ENCODE data around the gene CDC40.

The CDC40 gene

GRCh38 chr6:110180228-110181008, at the start of gene CDC40:
Gene CDC40, plus strand, starts transcription at chr6:110180427. Its CDS starts 18 bp downstream, at chr6:110180445.
- Histone ChIP-seq H3K9ac (ENCODE audit: low read length) (peak within 1 kb of the TSS; percentile 99), H3K36me3 (ENCODE audit: control insufficient read depth, insufficient read depth, low read length) (no peaks in the 10 kb centered on the region), H3K9me3 (ENCODE audit: control insufficient read depth, insufficient read depth, low read depth, low read length) (no peaks in the 10 kb centered on the region), H3K4me1 (ENCODE audit: control insufficient read depth, insufficient read depth, low read length) (peaks cover 13% of the 10 kb centered on the region; the same call in 1 of the 2 replicates), H3K27me3 (ENCODE audit: control insufficient read depth, insufficient read depth, low read length) (no peaks in the 10 kb centered on the region), H3K4me3 (ENCODE audit: low read depth, low read length) (peak within 1 kb of the TSS; percentile 96), H3K27ac (ENCODE audit: low read depth, low read length) (peak within 1 kb of the TSS; percentile 96)

- Histone ChIP-seq H3K36me3 (ENCODE audit: control insufficient read depth, insufficient read depth, low read length) (peaks cover 10% of the 10 kb centered on the region), H3K9me3 (ENCODE audit: control insufficient read depth, insufficient read depth, low read depth, low read length) (peaks cover 32% of the 10 kb centered on the region), H3K4me1 (ENCODE audit: control insufficient read depth, insufficient read depth, low read length) (no peaks in the 10 kb centered on the region)
These were observed 42.0 kb upstream of the CDC40 start for GRCh38 chr6:110137924-110138887.

GRCh38 chr6:110139052-110139451, 41.2 kb upstream of the CDC40 start:
- peaks cover 32% of the 10 kb centered on the region for H3K9me3 ChIP-seq (ENCODE audit: control insufficient read depth, insufficient read depth, low read depth, low read length)
- H3K36me3 ChIP-seq (ENCODE audit: control insufficient read depth, insufficient read depth, low read length): peaks cover 10% of the 10 kb centered on the region

More at GRCh38 chr6:110137924-110138887, 42.0 kb upstream of the CDC40 start:
- Histone ChIP-seq H3K4me3 (ENCODE audit: low read depth, low read length) (no peak overlapping the region), H3K9ac (ENCODE audit: low read length) (no peak overlapping the region), H3K27ac (ENCODE audit: low read depth, low read length) (no peak overlapping the region), H3K27me3 (ENCODE audit: control insufficient read depth, insufficient read depth, low read length) (no peaks in the 10 kb centered on the region)

GRCh38 chr6:110140650-110141049, 39.6 kb upstream of the CDC40 start:
- Histone ChIP-seq H3K9me3 (ENCODE audit: control insufficient read depth, insufficient read depth, low read depth, low read length) (peaks cover 32% of the 10 kb centered on the region), H3K9ac (ENCODE audit: low read length) (no peak overlapping the region), H3K36me3 (ENCODE audit: control insufficient read depth, insufficient read depth, low read length) (peaks cover 10% of the 10 kb centered on the region), H3K27me3 (ENCODE audit: control insufficient read depth, insufficient read depth, low read length) (no peaks in the 10 kb centered on the region), H3K4me3 (ENCODE audit: low read depth, low read length) (no peak overlapping the region), H3K27ac (ENCODE audit: low read depth, low read length) (no peak overlapping the region), H3K4me1 (ENCODE audit: control insufficient read depth, insufficient read depth, low read length) (no peaks in the 10 kb centered on the region)

More at GRCh38 chr6:110139052-110139451, 41.2 kb upstream of the CDC40 start:
- Histone ChIP-seq H3K27ac (ENCODE audit: low read depth, low read length) (no peak overlapping the region), H3K4me3 (ENCODE audit: low read depth, low read length) (no peak overlapping the region), H3K4me1 (ENCODE audit: control insufficient read depth, insufficient read depth, low read length) (no peaks in the 10 kb centered on the region), H3K27me3 (ENCODE audit: control insufficient read depth, insufficient read depth, low read length) (no peaks in the 10 kb centered on the region), H3K9ac (ENCODE audit: low read length) (no peak overlapping the region)

- Histone ChIP-seq H3K9ac (ENCODE audit: low read length) (no peak overlapping the region), H3K27me3 (ENCODE audit: control insufficient read depth, insufficient read depth, low read length) (no peaks in the 10 kb centered on the region), H3K27ac (ENCODE audit: low read depth, low read length) (no peak overlapping the region), H3K36me3 (ENCODE audit: control insufficient read depth, insufficient read depth, low read length) (no peaks in the 10 kb centered on the region), H3K9me3 (ENCODE audit: control insufficient read depth, insufficient read depth, low read depth, low read length) (no peaks in the 10 kb centered on the region), H3K4me1 (ENCODE audit: control insufficient read depth, insufficient read depth, low read length) (no peaks in the 10 kb centered on the region), H3K4me3 (ENCODE audit: low read depth, low read length) (no peak overlapping the region)
These were observed 32.4 kb upstream of the CDC40 start for GRCh38 chr6:110147870-110148269.

- no peak overlapping the region for H3K4me3 ChIP-seq (ENCODE audit: low read depth, low read length)
- no peaks in the 10 kb centered on the region for H3K27me3 ChIP-seq (ENCODE audit: control insufficient read depth, insufficient read depth, low read length)
- no peak overlapping the region for H3K27ac ChIP-seq (ENCODE audit: low read depth, low read length)
- H3K4me1 ChIP-seq (ENCODE audit: control insufficient read depth, insufficient read depth, low read length): no peaks in the 10 kb centered on the region
- H3K9ac ChIP-seq (ENCODE audit: low read length): no peak overlapping the region
- H3K9me3 ChIP-seq (ENCODE audit: control insufficient read depth, insufficient read depth, low read depth, low read length): no peaks in the 10 kb centered on the region
- no peaks in the 10 kb centered on the region for H3K36me3 ChIP-seq (ENCODE audit: control insufficient read depth, insufficient read depth, low read length)
These were observed 21.7 kb upstream of the CDC40 start for GRCh38 chr6:110158479-110158878.

GRCh38 chr6:110170081-110170480, 10.1 kb upstream of the CDC40 start:
- no peaks in the 10 kb centered on the region for H3K27me3 ChIP-seq (ENCODE audit: control insufficient read depth, insufficient read depth, low read length)
- no peaks in the 10 kb centered on the region for H3K36me3 ChIP-seq (ENCODE audit: control insufficient read depth, insufficient read depth, low read length)
- no peak overlapping the region for H3K27ac ChIP-seq (ENCODE audit: low read depth, low read length)
- H3K9me3 ChIP-seq (ENCODE audit: control insufficient read depth, insufficient read depth, low read depth, low read length): no peaks in the 10 kb centered on the region
- peaks cover 16% of the 10 kb centered on the region for H3K4me1 ChIP-seq (ENCODE audit: control insufficient read depth, insufficient read depth, low read length)
- H3K9ac ChIP-seq (ENCODE audit: low read length): no peak overlapping the region
- no peak overlapping the region; the same call in 1 of the 2 replicates for H3K4me3 ChIP-seq (ENCODE audit: low read depth, low read length)

GRCh38 chr6:110173506-110174132, 6.6 kb upstream of the CDC40 start:
- H3K4me1 ChIP-seq (ENCODE audit: control insufficient read depth, insufficient read depth, low read length): peaks cover 16% of the 10 kb centered on the region
- H3K27ac ChIP-seq (ENCODE audit: low read depth, low read length): no peak overlapping the region
- no peaks in the 10 kb centered on the region for H3K27me3 ChIP-seq (ENCODE audit: control insufficient read depth, insufficient read depth, low read length)
- H3K9ac ChIP-seq (ENCODE audit: low read length): no peak overlapping the region
- H3K36me3 ChIP-seq (ENCODE audit: control insufficient read depth, insufficient read depth, low read length): no peaks in the 10 kb centered on the region
- no peak overlapping the region for H3K4me3 ChIP-seq (ENCODE audit: low read depth, low read length)
- no peaks in the 10 kb centered on the region for H3K9me3 ChIP-seq (ENCODE audit: control insufficient read depth, insufficient read depth, low read depth, low read length)

GRCh38 chr6:110178626-110179405, 1.4 kb upstream of the CDC40 start:
- Histone ChIP-seq H3K9me3 (ENCODE audit: control insufficient read depth, insufficient read depth, low read depth, low read length) (no peaks in the 10 kb centered on the region), H3K27ac (ENCODE audit: low read depth, low read length) (peak overlapping the region; percentile 96; the same call in 1 of the 2 replicates), H3K9ac (ENCODE audit: low read length) (peak overlapping the region; percentile 99), H3K4me1 (ENCODE audit: control insufficient read depth, insufficient read depth, low read length) (peaks cover 13% of the 10 kb centered on the region; the same call in 1 of the 2 replicates), H3K36me3 (ENCODE audit: control insufficient read depth, insufficient read depth, low read length) (no peaks in the 10 kb centered on the region), H3K4me3 (ENCODE audit: low read depth, low read length) (peak overlapping the region; percentile 96), H3K27me3 (ENCODE audit: control insufficient read depth, insufficient read depth, low read length) (no peaks in the 10 kb centered on the region)
